ENCODE data around the gene ABCF2.

ABCF2 gene

GRCh38 chr7:151173386-151174245, 53.4 kb downstream of the ABCF2 start:
- Histone ChIP-seq H3K9me3 (no peaks in the 10 kb centered on the region), H3K27me3 (peaks cover 46% of the 10 kb centered on the region), H3K4me1 (no peaks in the 10 kb centered on the region), H3K36me3 (no peaks in the 10 kb centered on the region), H3K4me3 (ENCODE audit: low read depth, low read length) (no peak overlapping the region)
- TF ChIP-seq CTCF (IDR thresholded peaks at IDR 0.05; ENCODE audit: low read depth, low read length): no peak
- no peak for DNase-seq

GRCh38 chr7:151172273-151173141, 54.5 kb downstream of the ABCF2 start:
- Histone ChIP-seq H3K27me3 (peaks cover 57% of the 10 kb centered on the region), H3K36me3 (no peaks in the 10 kb centered on the region), H3K9me3 (no peaks in the 10 kb centered on the region), H3K4me1 (no peaks in the 10 kb centered on the region), H3K4me3 (ENCODE audit: low read depth, low read length) (no peak overlapping the region)
- peak; percentile 75 for DNase-seq
- TF ChIP-seq CTCF (IDR thresholded peaks at IDR 0.05; ENCODE audit: low read depth, low read length): peak; percentile 100

GRCh38 chr7:151168787-151169162, 58.2 kb downstream of the ABCF2 start:
- H3K27me3 ChIP-seq: peaks cover 92% of the 10 kb centered on the region
- no peaks in the 10 kb centered on the region for H3K9me3 ChIP-seq
- H3K4me3 ChIP-seq (ENCODE audit: low read depth, low read length): no peak overlapping the region
- H3K4me1 ChIP-seq: no peaks in the 10 kb centered on the region
- DNase-seq: no peak
- TF ChIP-seq CTCF (IDR thresholded peaks at IDR 0.05; ENCODE audit: low read depth, low read length): no peak
- no peaks in the 10 kb centered on the region for H3K36me3 ChIP-seq

GRCh38 chr7:151168003-151168786, 58.8 kb downstream of the ABCF2 start:
- peak; percentile 57 for DNase-seq
- TF ChIP-seq CTCF (IDR thresholded peaks at IDR 0.05; ENCODE audit: low read depth, low read length): peak; percentile 76
- H3K4me3 ChIP-seq (ENCODE audit: low read depth, low read length): peak overlapping the region; percentile 30

GRCh38 chr7:151167197-151167961, 59.6 kb downstream of the ABCF2 start, which contains the start of gene GBX1:
Gene GBX1, minus strand, starts transcription at chr7:151167694. Its CDS starts 146 bp downstream, at chr7:151167548.
- TF ChIP-seq CTCF (IDR thresholded peaks at IDR 0.05; ENCODE audit: low read depth, low read length): no peak
- no peaks in the 10 kb centered on the region for H3K9me3 ChIP-seq
- no peaks in the 10 kb centered on the region for H3K36me3 ChIP-seq
- no peak for DNase-seq
- H3K4me1 ChIP-seq: no peaks in the 10 kb centered on the region
- H3K4me3 ChIP-seq (ENCODE audit: low read depth, low read length): peak within 1 kb of the TSS; percentile 30
- H3K27me3 ChIP-seq: peaks cover 90% of the 10 kb centered on the region

More at GRCh38 chr7:151168003-151168786, 58.8 kb downstream of the ABCF2 start:
- H3K9me3 ChIP-seq: no peaks in the 10 kb centered on the region
- H3K27me3 ChIP-seq: peaks cover 91% of the 10 kb centered on the region
- H3K4me1 ChIP-seq: no peaks in the 10 kb centered on the region
- no peaks in the 10 kb centered on the region for H3K36me3 ChIP-seq
